Measurements from ENCODE around the gene UCHL3. TPM values are rescaled to one million over a fixed set of nuclear protein-coding genes. Genes with fewer than 3 reads are reported as not detected.

The UCHL3 gene
- total and polyA plus RNA-seq, 10 donors: 18.9 to 31.5 (median 24.2) TPM

GRCh38 chr13:75507027-75508001 is 42.3 kb upstream of the UCHL3 start:
- 79 to 88% (median 81%) methylated on average over 10 of the region's 10 CpGs for WGBS, 5 donors
- intact Hi-C loops (cut with DNase I; ENCODE audit: low total_unique reads): no loop called here
- DNase-seq: no peak
- H3K27me3 ChIP-seq (replicated peaks in 1 of 7): no peaks in the 10 kb centered on the region
- H3K4me1 ChIP-seq: peaks cover 0 to 22% (median 6%) of the 10 kb centered on the region in 6 donors
- H3K36me3 ChIP-seq: no peaks in the 10 kb centered on the region
- H3K27ac ChIP-seq: no peak overlapping the region
- no peak overlapping the region for H3K4me3 ChIP-seq
- H3K9me3 ChIP-seq: no peaks in the 10 kb centered on the region
- TF ChIP-seq CTCF (IDR thresholded peaks at IDR 0.05 in 8 of 11, conservative IDR thresholded peaks at IDR 0.05 in 3 of 11) (no peak), POLR2A (IDR thresholded peaks at IDR 0.05) (no peak), POLR2AphosphoS5 (IDR thresholded peaks at IDR 0.05) (no peak)

- no peak for DNase-seq
- no peaks in the 10 kb centered on the region for H3K27me3 ChIP-seq (replicated peaks in 1 of 7)
- H3K4me3 ChIP-seq: no peak overlapping the region
- no peaks in the 10 kb centered on the region for H3K36me3 ChIP-seq
- peaks cover 0 to 30% (median 9%) of the 10 kb centered on the region in 6 donors for H3K4me1 ChIP-seq
- H3K27ac ChIP-seq: no peak overlapping the region
- H3K9me3 ChIP-seq: no peaks in the 10 kb centered on the region
- TF ChIP-seq CTCF (IDR thresholded peaks at IDR 0.05 in 8 of 11, conservative IDR thresholded peaks at IDR 0.05 in 3 of 11) (no peak), POLR2AphosphoS5 (IDR thresholded peaks at IDR 0.05) (no peak), POLR2A (IDR thresholded peaks at IDR 0.05) (no peak)
- whole genome bisulfite sequencing, 5 donors: 88 to 98% (median 97%) methylated on average over 4 to 6 of the region's 6 CpGs
- intact Hi-C loops (cut with DNase I; ENCODE audit: low total_unique reads): no loop called here
These were observed 41.5 kb upstream of the UCHL3 start for GRCh38 chr13:75508002-75508548.

- Histone ChIP-seq H3K9me3 (no peaks in the 10 kb centered on the region), H3K4me1 (peaks cover 0 to 23% (median 6%) of the 10 kb centered on the region in 6 donors), H3K27me3 (replicated peaks in 1 of 7) (no peaks in the 10 kb centered on the region), H3K36me3 (no peaks in the 10 kb centered on the region), H3K4me3 (no peak overlapping the region), H3K27ac (no peak overlapping the region)
- WGBS, 5 donors: 88 to 100% (median 95%) methylated on average over 3 of the region's 3 CpGs
- intact Hi-C loops (cut with DNase I; ENCODE audit: low total_unique reads): no loop called here
- TF ChIP-seq POLR2A (IDR thresholded peaks at IDR 0.05): no peak
- TF ChIP-seq CTCF (IDR thresholded peaks at IDR 0.05 in 8 of 11, conservative IDR thresholded peaks at IDR 0.05 in 3 of 11): no peak
- no peak for TF ChIP-seq POLR2AphosphoS5 (IDR thresholded peaks at IDR 0.05)
- no peak for DNase-seq
These were observed 38.5 kb upstream of the UCHL3 start for GRCh38 chr13:75511051-75511625.

GRCh38 chr13:75512253-75512652 is 37.3 kb upstream of the UCHL3 start:
- DNase-seq: no peak
- no peak for TF ChIP-seq CTCF (IDR thresholded peaks at IDR 0.05 in 8 of 11, conservative IDR thresholded peaks at IDR 0.05 in 3 of 11)
- TF ChIP-seq POLR2AphosphoS5 (IDR thresholded peaks at IDR 0.05): no peak
- TF ChIP-seq POLR2A (IDR thresholded peaks at IDR 0.05): no peak

More at GRCh38 chr13:75512253-75512652, 37.3 kb upstream of the UCHL3 start:
- Histone ChIP-seq H3K9me3 (no peaks in the 10 kb centered on the region), H3K4me3 (no peak overlapping the region), H3K27ac (no peak overlapping the region), H3K27me3 (replicated peaks in 1 of 7) (no peaks in the 10 kb centered on the region), H3K36me3 (no peaks in the 10 kb centered on the region), H3K4me1 (peaks cover 0 to 23% (median 6%) of the 10 kb centered on the region in 6 donors)
- intact Hi-C loops (cut with DNase I; ENCODE audit: low total_unique reads): no loop called here
- 56 to 66% (median 59%) methylated on average over 3 of the region's 3 CpGs for WGBS, 5 donors

All from spleen (tissue), 11 donors.